HepG2 (cell line): ENCODE measurements around the gene FYTTD1. TPM values are rescaled to one million over a fixed set of nuclear protein-coding genes. Genes with fewer than 3 reads are reported as not detected.

Experiments used
- AGO1 ChIP-seq: fragments of 200-400 bp; formaldehyde crosslinking; IDR thresholded peaks from 2 replicates; pipeline ENCODE4 v1.6.1; 2017; ENCODE audit warnings: mild to moderate bottlenecking, low read depth, low read length, moderate library complexity; ENCODE audit not compliant: poor library complexity, severe bottlenecking
- CREB1 ChIP-seq, 2 experiments: fragments of 450-650 bp in 1 of 2; IDR thresholded peaks; 2 replicates each; pipeline ENCODE4 v1.6.1; 2016 to 2017; ENCODE audit warnings: control low read depth in 1 of 2, mild to moderate bottlenecking in 1 of 2, missing compliant biosample characterization in 1 of 2, missing genetic modification characterization in 1 of 2
- HOXA3 ChIP-seq: sonication (generic); formaldehyde crosslinking; IDR thresholded peaks from 2 replicates; pipeline ENCODE4 v1.5.0; 2020; ENCODE audit warnings: missing genetic modification reagents
- KDM4B ChIP-seq: sonication (generic); formaldehyde crosslinking; IDR thresholded peaks from 2 replicates; pipeline ENCODE4 v1.4.0; 2020; ENCODE audit warnings: missing genetic modification reagents
- MAFF ChIP-seq: IDR thresholded peaks from 2 replicates; pipeline ENCODE4 v1.6.1; 2011; ENCODE audit warnings: low read depth, low read length, improper control_type of control experiment
- MTF1 ChIP-seq: sonication (generic); formaldehyde crosslinking; IDR thresholded peaks from 2 replicates; pipeline ENCODE4 v1.5.0; 2020; ENCODE audit warnings: missing genetic modification reagents
- MTF2 ChIP-seq: sonication (generic); formaldehyde crosslinking; IDR thresholded peaks from 2 replicates; pipeline ENCODE4 v1.5.0; 2020; ENCODE audit warnings: missing genetic modification reagents, borderline replicate concordance
- RCOR2 ChIP-seq: IDR thresholded peaks from 2 replicates; pipeline ENCODE4 v1.6.1; 2016; ENCODE audit warnings: missing biosample characterization, missing genetic modification reagents
- ZNF546 ChIP-seq: sonication (generic); formaldehyde crosslinking; conservative IDR thresholded peaks from 2 replicates; pipeline ENCODE4 v1.8.1; 2023; ENCODE audit warnings: mild to moderate bottlenecking, missing genetic modification reagents
- polyA plus RNA-seq, 8 experiments: library from polyadenylated mRNA; depleted of rRNA in 3 of 8; stranded (reverse) in 7 of 8; unstranded in 1 of 8; fragments of >200 nt; fragmentation: Illumina TruSeq in 4 of 8; extraction: Trizol in 4 of 8; gene quantifications; 2 replicates each; pipeline versions ENCODE4 v1.2.1 to v1.2.3, GENCODE V29; 2011 to 2016; ENCODE audit warnings: low read depth in 4 of 8, missing spikeins in 1 of 8, mixed read lengths in 1 of 8; ENCODE audit not compliant: insufficient read depth in 1 of 8
- total RNA-seq, 5 experiments: library from RNA; depleted of rRNA; stranded (reverse); fragments of >200 nt; fragmentation: Illumina TruSeq; extraction: Trizol; gene quantifications; 2 replicates each; pipeline ENCODE4 v1.2.3, GENCODE V29; 2016; ENCODE audit warnings: low read depth in 1 of 5
- TF ChIP-seq, protein P1 (sequence below): sonication (generic); formaldehyde crosslinking; IDR thresholded peaks from 2 replicates; pipeline ENCODE4 v1.8.1; 2022; ENCODE audit warnings: low read depth, mild to moderate bottlenecking, missing genetic modification reagents
- TF ChIP-seq, protein P2 (sequence below), 2 experiments: sonication (generic) in 1 of 2; formaldehyde crosslinking in 1 of 2; IDR thresholded peaks; 2 replicates each; pipeline versions ENCODE4 v1.4.0 to v1.6.1; 2016 to 2020; ENCODE audit warnings: borderline replicate concordance in 1 of 2, low read depth in 1 of 2, mild to moderate bottlenecking in 1 of 2, missing genetic modification reagents in 1 of 2
- TF ChIP-seq, protein P3 (sequence below), 2 experiments: IDR thresholded peaks; 2 replicates each; pipeline ENCODE4 v1.6.1; 2011 to 2012; ENCODE audit warnings: low read length in 2 of 2, borderline replicate concordance in 1 of 2, low read depth in 1 of 2, mild to moderate bottlenecking in 1 of 2, moderate library complexity in 1 of 2
- TF ChIP-seq, protein P4 (sequence below): sonication (generic); formaldehyde crosslinking; IDR thresholded peaks from 2 replicates; pipeline ENCODE4 v1.4.0; 2020; ENCODE audit warnings: missing genetic modification reagents
- TF ChIP-seq, protein P5 (sequence below): sonication (generic); formaldehyde crosslinking; IDR thresholded peaks from 2 replicates; pipeline ENCODE4 v1.4.0; 2020; ENCODE audit warnings: missing genetic modification reagents

Gene FYTTD1
- total and polyA plus RNA-seq, 2 of the 13 experiments (the other 11 are each of a cell fraction or from before 2014, with no cell fraction given), result 6.5 to 28.8 TPM

DNA sequence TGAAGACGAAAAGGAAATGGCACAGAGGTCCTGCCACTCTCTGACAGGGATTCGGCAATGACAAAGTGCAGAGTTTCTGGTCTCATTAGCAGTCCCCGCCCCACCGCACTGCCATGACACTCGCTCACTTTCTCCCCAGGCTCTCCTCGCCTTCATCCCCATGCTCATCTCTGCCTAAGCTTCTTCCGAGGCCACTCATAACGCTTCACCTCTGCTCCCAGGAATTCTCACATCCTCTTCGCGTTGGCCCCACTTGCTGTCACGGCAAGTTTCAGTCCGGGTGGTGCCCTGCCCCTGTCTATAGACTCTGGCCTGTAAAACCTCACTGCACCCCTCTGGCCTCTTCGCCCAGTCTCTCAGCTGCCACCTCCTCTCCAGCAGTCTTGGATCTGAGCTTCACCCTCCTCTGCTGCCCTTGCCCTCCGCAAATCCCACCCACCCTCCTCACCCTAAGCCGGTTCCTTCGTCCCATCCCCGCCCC, 13.6 kb upstream of the FYTTD1 start (continued):
- TF ChIP-seq, protein P1, sequence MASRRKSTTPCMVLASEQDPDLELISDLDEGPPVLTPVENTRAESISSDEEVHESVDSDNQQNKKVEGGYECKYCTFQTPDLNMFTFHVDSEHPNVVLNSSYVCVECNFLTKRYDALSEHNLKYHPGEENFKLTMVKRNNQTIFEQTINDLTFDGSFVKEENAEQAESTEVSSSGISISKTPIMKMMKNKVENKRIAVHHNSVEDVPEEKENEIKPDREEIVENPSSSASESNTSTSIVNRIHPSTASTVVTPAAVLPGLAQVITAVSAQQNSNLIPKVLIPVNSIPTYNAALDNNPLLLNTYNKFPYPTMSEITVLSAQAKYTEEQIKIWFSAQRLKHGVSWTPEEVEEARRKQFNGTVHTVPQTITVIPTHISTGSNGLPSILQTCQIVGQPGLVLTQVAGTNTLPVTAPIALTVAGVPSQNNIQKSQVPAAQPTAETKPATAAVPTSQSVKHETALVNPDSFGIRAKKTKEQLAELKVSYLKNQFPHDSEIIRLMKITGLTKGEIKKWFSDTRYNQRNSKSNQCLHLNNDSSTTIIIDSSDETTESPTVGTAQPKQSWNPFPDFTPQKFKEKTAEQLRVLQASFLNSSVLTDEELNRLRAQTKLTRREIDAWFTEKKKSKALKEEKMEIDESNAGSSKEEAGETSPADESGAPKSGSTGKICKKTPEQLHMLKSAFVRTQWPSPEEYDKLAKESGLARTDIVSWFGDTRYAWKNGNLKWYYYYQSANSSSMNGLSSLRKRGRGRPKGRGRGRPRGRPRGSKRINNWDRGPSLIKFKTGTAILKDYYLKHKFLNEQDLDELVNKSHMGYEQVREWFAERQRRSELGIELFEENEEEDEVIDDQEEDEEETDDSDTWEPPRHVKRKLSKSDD (CRISPR knock-in tag), result 0 out of 2 replicates have a peak, but pooled peaks have one; percentile 41
- TF ChIP-seq, protein P2, sequence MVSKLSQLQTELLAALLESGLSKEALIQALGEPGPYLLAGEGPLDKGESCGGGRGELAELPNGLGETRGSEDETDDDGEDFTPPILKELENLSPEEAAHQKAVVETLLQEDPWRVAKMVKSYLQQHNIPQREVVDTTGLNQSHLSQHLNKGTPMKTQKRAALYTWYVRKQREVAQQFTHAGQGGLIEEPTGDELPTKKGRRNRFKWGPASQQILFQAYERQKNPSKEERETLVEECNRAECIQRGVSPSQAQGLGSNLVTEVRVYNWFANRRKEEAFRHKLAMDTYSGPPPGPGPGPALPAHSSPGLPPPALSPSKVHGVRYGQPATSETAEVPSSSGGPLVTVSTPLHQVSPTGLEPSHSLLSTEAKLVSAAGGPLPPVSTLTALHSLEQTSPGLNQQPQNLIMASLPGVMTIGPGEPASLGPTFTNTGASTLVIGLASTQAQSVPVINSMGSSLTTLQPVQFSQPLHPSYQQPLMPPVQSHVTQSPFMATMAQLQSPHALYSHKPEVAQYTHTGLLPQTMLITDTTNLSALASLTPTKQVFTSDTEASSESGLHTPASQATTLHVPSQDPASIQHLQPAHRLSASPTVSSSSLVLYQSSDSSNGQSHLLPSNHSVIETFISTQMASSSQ (IDR thresholded peaks at IDR 0.05; ENCODE audit: low read depth), result no peak
- TF ChIP-seq, protein P2 (CRISPR knock-in tag; IDR thresholded peaks at IDR 0.05; ENCODE audit: borderline replicate concordance), result no peak
- TF ChIP-seq MTF2 (0 out of 2 replicates have a peak, but pooled peaks have one; percentile 84), KDM4B (no peak), AGO1 (no peak), MAFF (no peak), RCOR2 (CRISPR knock-in tag) (no peak), ZNF546 (CRISPR knock-in tag) (0 out of 2 replicates have a peak, but pooled peaks have one; percentile 3), MTF1 (CRISPR knock-in tag) (no peak), CREB1 (IDR thresholded peaks at IDR 0.05) (no peak), CREB1 (CRISPR knock-in tag; IDR thresholded peaks at IDR 0.05) (no peak), HOXA3 (CRISPR knock-in tag) (peak; percentile 29; the same call in 1 of the 2 replicates)
- TF ChIP-seq, protein P3, sequence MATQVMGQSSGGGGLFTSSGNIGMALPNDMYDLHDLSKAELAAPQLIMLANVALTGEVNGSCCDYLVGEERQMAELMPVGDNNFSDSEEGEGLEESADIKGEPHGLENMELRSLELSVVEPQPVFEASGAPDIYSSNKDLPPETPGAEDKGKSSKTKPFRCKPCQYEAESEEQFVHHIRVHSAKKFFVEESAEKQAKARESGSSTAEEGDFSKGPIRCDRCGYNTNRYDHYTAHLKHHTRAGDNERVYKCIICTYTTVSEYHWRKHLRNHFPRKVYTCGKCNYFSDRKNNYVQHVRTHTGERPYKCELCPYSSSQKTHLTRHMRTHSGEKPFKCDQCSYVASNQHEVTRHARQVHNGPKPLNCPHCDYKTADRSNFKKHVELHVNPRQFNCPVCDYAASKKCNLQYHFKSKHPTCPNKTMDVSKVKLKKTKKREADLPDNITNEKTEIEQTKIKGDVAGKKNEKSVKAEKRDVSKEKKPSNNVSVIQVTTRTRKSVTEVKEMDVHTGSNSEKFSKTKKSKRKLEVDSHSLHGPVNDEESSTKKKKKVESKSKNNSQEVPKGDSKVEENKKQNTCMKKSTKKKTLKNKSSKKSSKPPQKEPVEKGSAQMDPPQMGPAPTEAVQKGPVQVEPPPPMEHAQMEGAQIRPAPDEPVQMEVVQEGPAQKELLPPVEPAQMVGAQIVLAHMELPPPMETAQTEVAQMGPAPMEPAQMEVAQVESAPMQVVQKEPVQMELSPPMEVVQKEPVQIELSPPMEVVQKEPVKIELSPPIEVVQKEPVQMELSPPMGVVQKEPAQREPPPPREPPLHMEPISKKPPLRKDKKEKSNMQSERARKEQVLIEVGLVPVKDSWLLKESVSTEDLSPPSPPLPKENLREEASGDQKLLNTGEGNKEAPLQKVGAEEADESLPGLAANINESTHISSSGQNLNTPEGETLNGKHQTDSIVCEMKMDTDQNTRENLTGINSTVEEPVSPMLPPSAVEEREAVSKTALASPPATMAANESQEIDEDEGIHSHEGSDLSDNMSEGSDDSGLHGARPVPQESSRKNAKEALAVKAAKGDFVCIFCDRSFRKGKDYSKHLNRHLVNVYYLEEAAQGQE (IDR thresholded peaks at IDR 0.05; ENCODE audit: borderline replicate concordance in 1 of 2, low read depth in 1 of 2, low read length in 2 of 2), result no peak
- TF ChIP-seq, protein P4, sequence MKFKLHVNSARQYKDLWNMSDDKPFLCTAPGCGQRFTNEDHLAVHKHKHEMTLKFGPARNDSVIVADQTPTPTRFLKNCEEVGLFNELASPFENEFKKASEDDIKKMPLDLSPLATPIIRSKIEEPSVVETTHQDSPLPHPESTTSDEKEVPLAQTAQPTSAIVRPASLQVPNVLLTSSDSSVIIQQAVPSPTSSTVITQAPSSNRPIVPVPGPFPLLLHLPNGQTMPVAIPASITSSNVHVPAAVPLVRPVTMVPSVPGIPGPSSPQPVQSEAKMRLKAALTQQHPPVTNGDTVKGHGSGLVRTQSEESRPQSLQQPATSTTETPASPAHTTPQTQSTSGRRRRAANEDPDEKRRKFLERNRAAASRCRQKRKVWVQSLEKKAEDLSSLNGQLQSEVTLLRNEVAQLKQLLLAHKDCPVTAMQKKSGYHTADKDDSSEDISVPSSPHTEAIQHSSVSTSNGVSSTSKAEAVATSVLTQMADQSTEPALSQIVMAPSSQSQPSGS (CRISPR knock-in tag), result no peak; the same call in 1 of the 2 replicates
- TF ChIP-seq, protein P5, sequence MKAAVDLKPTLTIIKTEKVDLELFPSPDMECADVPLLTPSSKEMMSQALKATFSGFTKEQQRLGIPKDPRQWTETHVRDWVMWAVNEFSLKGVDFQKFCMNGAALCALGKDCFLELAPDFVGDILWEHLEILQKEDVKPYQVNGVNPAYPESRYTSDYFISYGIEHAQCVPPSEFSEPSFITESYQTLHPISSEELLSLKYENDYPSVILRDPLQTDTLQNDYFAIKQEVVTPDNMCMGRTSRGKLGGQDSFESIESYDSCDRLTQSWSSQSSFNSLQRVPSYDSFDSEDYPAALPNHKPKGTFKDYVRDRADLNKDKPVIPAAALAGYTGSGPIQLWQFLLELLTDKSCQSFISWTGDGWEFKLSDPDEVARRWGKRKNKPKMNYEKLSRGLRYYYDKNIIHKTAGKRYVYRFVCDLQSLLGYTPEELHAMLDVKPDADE (CRISPR knock-in tag), result no peak
